Measurements from ENCODE around the gene SUGCT.
"Not testable (repeated sequence)": the region's sequence is repeated elsewhere in the genome, so short reads cannot be mapped to it uniquely, and the experiment has no call there.

Gene SUGCT

DNA sequence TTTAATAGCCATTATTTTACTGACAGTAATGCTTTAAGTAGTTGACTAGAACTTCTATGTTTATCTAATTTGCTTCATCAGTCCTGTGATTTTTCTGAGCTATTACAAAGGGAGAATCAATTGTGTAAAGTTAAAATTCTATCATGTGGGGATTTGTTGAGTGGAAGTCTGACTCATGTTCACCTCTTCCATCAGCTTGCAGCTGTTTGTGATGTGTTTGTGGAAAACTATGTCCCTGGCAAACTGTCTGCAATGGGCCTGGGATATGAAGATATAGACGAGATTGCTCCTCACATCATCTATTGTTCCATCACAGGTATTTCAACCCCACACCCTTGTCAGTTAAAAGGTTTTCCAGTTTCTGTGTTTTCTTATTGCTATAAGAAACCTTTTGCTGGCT lies 59.9 kb downstream of the SUGCT start:
- FAIRE-seq = no peak
- DNase-seq (ENCODE audit: insufficient read length, low spot score) = no peak

DNA sequence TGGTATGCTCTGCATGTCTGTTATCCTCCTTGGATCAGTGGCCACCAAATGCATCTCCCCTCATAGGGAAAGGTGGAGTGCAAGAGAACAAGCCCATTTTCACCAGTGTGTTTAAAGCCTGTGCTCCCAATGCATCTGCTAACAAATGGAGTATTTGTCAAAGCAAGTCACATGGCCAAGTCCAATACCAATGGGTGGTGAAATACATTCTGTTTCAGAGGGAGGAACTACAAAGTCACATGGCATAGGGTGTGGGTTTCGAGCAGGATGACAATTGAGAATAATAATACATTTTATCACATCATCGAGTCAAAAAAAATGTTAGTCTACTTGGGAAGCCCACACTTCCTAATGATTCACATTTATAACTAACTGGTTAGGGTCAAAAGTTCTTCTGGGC lies 62.7 kb downstream of the SUGCT start:
- FAIRE-seq = no peak

DNA sequence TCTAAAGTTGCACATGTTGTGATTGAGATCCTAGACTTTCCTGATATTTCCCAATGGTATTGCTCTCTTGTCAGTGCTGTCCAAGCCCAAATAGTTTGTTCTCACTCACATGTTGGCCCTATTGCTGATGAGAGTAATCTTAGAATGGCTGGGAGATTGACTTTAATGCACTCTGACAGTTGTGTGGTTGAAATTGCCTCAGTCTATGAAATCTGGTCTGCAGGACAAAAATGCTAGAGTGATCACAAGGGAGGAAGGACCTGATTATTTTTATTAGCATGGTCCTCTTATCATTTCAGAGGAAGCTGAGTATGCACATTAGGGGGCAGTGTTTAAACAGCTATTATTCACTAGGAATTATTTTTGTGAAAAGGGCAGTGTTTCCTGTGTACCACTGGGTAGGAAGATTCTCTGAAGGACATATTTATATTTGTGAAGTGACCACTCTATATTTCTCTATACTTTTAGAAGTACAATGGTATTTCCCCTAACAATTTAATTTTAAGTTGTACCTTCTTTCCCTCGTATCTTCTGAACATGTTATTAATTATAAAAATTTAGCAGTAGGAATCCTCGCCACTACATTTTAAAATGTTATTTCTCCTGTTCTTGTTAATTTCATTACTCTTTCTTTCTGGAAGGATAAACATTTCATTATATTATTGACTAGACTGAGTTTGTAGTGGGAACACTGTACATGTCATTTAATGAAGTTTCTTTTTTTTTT lies 64.4 kb downstream of the SUGCT start:
- FAIRE-seq (no peak), DNase-seq (ENCODE audit: insufficient read length, low spot score) (no peak)

More for the DNA sequence above, 62.7 kb downstream of the SUGCT start:
- no peak for DNase-seq (ENCODE audit: insufficient read length, low spot score)

DNA sequence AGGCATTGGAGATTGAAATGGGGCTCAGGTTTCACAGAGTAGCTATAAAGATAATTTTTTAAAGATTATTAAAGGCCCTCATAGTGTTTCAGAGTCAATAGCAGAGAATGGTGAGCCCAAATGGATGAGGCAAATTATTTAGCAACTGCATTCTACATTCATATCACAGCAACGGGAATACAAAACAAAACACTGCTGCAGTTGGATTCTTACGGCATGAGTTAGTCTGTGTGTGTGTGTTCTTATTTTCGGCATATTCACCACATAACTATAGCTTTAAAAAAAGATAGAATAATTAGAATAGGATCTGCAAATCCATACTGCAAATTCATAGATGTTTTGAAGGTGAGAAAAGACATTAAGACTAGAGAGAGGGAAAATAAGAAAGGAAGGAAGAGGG lies 66.0 kb downstream of the SUGCT start:
- FAIRE-seq (no peak), DNase-seq (ENCODE audit: insufficient read length, low spot score) (no peak)

DNA sequence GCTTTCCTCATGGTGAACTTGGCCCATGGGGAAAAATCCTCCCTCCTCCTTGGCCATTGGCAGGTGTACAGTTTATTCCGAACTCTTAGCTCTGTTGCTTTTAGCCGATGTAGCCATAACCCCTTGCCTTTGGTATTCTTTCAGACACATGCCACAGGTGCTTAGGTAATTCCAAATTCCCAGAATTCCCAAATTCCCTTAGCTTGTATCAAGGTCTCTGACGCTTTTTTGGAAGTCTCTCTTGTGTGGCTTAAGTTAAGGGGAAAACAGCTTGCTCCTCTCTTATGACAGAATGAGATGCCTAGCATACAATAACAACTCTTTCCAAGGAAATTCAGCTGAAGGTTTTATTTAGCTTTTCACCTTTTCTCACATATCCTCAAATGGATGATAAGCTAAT lies 68.0 kb downstream of the SUGCT start:
- no peak for DNase-seq (ENCODE audit: insufficient read length, low spot score)
- no peak for FAIRE-seq

DNA sequence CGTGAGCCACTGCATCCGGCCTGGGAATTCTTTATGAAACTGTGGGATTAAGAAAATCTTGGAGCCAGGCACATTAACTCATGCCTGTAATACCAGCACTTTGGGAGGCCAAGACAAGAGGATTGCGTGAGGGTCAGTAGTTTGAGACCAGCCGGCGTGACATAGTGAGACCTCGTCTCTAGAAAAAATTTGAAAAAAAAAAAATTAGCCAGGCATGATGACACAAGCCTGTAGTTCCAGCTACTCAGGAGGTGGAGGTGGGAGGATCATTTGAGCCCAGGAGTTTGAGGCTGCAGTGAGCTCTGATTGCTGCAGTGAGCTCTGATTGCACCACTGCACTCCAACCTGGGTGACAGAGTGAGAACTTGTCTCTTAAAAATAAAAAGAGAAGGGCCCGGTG lies 69.8 kb downstream of the SUGCT start:
- DNase-seq (ENCODE audit: insufficient read length, low spot score) (no peak), FAIRE-seq (no peak)

DNA sequence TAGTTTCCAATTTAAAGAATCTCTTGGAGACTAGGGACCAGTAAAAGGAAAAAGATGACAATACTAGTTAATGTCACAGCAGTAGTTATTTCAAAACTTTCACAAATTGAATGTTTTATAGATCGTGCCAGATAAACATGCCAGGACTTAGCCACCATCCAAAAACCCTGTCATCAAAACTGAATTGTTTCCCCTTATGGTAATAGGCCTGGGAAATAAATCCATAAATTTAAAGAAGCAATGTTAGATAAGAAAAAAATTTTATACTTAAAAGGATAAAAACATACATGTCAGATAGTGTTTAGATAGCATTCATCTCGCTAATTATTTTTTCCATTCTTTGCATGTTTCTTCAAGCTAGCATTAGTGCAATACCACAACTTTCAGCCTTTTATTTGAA lies 71.2 kb downstream of the SUGCT start:
- FAIRE-seq = no peak
- no peak for DNase-seq (ENCODE audit: insufficient read length, low spot score)

DNA sequence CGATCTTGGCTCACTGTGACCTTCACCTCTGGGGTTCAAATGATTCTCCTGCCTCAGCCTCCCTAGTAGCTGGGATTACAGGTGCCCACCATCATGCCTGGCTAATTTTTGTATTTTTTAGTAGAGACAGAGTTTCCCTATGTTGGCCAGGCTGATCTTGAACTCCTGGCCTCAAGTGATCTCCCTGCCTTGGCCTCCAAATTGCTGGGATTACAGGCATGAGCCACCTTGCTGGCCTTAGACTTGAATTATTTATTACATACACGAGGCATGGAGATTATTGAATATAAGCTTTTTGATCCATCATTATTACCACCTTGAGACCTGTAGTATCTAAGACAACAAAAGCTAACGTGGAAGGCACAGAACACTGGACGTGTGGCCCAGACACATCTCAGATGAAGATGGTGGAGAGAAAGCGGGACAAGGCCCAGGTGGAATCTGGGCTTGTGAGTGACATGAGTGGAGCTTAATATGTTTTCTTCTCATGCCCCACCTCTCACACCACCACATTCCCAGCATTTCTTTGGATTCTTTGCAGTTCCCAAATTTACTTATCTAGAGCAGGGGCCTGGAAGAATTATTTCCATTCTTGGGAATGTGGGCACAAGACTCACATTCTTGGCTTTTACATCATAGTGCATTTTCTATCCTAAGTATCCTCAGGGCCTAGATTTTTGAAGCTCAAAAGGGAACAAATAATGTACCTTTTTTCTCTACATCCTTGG lies 76.6 kb downstream of the SUGCT start:
- FAIRE-seq = peak; percentile 99
- no peak for DNase-seq (ENCODE audit: insufficient read length, low spot score)

DNA sequence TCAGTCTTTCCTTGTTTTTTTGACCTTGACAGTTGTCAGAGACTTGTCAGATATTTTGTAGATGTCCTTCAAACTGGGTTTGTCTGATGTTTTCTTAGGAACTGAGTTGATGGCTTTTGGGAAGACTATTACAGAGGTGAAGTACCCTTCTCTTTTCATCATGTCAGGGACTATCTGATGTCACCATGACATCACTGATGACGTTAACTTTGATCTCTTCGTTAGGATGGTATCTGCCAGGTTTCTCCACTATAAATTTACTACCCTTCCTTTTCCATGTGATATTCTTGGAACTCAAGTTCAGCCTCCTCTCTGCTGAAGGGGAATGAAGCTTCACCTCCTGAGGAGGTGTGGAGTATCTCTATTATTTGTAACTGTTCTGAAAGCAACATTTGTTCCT lies 78.5 kb downstream of the SUGCT start:
- DNase-seq (ENCODE audit: insufficient read length, low spot score) = no peak
- no peak for FAIRE-seq

DNA sequence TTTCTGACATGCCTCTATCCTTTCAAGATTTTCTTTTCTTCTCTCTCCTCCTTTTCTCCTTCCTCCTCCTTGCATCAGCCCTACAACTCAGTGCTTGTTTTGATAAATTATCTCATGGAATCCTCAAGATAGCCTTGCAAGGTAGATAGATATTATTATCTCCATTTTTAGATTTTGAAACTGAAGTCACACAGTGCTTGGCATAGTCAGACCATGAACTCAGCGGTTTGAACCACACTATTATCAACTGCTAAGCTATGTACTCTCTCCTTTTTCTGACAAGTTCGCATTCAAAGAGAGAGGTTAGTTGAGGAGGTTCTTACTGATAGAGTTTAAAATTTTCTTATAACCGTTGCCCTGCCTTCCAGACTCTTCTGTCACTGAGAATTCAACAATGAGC lies 79.1 kb downstream of the SUGCT start:
- FAIRE-seq (no peak), DNase-seq (ENCODE audit: insufficient read length, low spot score) (no peak)

DNA sequence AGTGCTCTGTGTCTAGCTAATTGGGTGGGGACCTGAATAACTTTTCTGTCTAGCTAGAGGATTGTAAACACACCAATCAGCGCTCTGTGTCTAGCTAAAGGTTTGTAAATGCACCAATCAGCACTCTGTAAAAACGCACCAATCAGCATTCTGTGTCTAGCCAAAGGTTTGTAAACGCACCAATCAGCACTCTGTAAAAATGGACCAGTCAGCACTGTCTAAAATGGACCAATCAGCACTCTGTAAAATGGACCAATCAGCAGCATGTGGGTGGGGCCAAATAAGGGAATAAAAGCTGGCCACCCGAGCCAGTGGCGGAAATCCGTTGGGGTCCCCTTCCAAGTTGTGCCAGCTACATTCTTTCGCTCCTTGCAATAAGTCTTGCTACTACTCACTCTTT lies 83.8 kb downstream of the SUGCT start:
- not testable (repeated sequence) for DNase-seq (ENCODE audit: insufficient read length, low spot score); FAIRE-seq

DNA sequence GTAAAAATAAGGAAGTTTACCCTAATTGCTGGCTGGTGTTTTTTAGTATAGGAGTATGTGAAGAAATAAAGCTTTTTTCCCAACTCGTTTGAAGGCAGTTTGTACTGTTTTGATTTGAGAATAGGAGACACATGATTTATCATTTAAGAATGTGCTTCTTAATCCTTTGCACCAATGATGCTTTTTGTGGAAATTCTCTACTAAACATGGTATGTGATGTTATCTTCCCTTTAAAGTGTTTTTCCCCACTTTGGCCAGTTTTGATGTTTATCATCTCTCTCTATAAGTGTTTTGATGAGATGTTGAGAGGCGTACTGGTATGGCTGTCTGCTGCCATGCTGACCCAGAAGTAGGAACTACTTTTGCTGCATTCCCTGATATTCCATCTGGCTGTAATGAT lies 85.1 kb downstream of the SUGCT start:
- FAIRE-seq = no peak
- no peak for DNase-seq (ENCODE audit: insufficient read length, low spot score)

DNA sequence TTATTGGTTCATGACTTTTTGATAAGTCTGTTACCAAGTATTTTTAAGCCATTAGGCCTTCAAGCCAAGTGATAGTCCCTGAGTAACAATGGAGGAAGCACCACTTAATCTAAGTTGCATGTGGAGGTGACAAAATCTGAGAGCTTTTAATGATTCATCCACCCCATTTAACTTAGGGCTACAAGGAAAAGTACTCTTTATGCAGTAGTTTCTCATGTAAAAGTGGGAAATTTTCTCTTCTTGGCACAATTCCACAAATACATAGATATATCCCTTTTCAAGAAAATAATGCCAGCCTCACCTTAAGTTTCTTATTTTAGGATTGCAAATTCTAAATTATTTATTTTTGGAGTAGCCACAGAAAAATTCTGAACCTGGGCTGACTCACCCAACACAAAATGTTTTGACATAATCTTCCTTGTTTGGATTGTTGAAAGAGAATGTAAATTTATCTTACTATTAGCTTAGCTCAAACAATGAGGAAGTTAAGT lies 85.7 kb downstream of the SUGCT start:
- no peak for FAIRE-seq
- DNase-seq (ENCODE audit: insufficient read length, low spot score) = no peak

DNA sequence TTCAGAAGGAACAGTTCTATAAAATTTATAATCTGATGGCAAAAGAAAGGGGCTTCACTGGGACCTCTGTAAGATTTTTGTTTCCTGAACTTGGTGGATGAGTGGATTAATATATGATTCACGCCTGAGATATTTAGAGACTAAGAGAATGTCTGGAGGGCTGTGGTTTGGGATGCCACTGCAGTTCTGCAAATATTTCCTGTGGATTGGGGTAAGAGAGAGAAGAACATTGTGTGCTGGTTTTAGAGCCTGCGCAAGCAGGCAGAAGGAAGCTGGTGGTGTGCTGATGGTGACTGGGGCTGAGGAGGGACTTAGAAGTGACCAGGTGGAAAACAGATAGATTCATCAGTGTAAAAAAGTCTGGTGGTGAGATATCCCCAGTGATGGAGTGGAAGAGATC lies 87.0 kb downstream of the SUGCT start:
- DNase-seq (ENCODE audit: insufficient read length, low spot score) = no peak
- FAIRE-seq = no peak

DNA sequence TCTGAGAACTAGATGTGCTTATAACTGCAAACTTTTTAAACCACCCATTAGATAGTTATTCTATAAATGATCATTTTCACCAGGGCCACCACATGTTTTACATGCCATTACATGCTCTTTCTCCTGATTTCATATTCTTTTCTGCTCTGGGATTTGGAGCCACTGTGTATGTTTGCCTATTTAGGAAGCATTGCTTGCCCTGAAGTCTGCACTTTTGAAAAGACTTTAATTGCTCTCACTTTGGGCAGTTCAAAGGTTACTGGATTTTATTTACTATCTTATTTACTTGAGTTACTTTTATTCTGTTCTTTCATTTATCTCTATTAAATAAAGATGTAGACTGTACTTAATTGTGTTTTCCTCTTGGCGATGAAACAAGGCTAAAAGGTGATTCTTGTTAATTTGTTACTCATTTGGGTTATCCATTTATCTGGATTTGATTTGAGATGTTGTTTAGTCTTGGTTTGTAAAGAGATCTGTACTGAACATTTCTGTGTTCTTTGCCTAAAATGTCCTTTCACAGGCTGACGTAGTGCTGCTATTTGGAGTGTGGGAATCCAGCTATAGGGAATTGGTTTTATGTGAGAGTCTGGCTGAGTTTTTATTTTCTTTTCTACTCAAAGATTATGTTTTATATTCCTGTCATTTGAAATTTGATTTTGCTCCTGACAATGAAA lies 88.8 kb downstream of the SUGCT start:
- FAIRE-seq = no peak
- DNase-seq (ENCODE audit: insufficient read length, low spot score) = no peak

DNA sequence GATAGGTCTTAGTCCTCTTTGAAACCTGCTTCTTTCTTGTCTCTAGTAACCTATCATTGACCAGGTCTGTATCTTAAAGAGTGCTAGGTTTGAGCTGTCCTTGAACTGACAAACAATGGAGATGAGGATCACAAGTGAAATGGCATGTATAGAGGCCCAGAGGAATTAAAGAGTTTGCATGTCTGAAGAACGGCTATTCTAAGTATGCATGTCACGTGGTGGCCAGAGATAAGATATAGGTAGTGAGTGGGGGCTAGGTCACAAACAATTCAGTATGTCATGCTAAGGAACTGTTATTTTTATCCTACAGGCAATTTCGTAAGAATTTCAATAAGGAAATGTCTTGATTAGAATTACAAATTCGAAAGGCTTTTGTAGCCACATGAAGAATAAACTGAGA lies 95.3 kb downstream of the SUGCT start:
- FAIRE-seq (no peak), DNase-seq (ENCODE audit: insufficient read length, low spot score) (no peak)

DNA sequence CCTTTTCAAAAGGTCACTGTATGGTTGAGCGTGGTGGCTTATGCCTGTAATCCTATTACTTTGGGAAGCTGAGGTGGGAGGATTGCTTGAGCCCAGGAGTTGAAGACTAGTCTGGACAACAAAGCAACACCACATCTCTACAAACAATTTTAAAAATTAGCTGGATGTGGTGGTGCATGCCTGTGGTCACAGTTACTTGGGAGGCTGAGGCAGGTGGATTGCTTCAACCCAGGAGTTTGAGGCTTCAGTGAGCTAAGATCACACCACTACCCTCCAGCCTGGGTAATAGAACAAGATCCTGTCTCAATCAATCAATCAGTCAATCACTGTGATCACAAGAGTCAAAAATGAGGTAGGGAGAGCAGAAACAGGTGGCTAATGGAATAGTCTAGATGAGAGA lies 97.0 kb downstream of the SUGCT start:
- FAIRE-seq (no peak), DNase-seq (ENCODE audit: insufficient read length, low spot score) (no peak)

DNA sequence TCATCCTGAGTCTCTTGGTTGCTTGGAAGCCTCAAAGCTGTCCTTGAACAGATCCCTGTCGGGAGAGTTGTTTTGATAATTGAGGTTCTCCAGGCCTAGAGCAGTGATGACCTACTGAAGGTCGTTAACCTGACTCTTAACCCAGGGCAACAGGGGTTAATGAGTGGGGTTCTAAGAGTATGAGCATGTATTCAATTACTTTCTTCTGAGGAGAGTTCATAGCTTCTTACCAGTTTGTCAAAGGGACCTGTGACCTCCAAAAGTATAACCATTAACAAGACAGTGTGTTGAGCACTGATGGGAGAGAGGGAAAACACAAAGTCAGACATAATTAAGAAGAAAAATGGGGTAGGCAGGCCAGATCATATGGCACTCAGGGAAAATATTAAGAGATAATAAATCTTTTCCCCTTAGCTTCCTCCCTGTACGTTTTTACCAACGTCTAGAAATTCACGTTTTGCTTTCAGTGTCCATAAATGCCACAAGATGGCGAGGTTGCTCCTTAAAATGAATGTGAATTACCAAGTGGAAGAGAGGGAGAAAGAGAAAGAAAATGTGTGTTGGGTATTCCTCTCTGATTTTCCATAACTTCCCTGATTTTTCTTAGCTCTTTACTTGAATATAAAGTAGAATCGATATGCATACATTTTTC lies 97.6 kb downstream of the SUGCT start:
- no peak for DNase-seq (ENCODE audit: insufficient read length, low spot score)

DNA sequence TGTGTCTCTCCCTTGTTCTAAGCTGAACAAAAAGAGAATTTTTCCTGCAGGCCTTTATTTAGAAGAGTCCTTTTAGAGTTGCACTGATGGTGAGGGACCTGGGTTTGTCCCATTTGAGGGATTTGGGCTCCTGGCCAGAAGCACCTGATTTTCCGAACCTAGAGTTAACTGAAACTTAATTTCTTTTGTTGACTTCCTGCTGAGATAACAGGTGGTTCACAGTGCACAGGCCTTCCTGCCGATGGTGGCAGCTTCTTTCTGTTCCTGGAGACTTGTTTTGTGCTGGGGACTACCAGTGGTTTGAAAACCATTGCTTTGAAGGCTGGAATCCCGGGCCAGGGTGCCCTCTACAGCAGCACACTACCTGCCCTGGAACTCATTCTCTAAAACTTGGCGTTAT lies 99.2 kb downstream of the SUGCT start:
- FAIRE-seq = no peak
- DNase-seq (ENCODE audit: insufficient read length, low spot score) = no peak

More for the DNA sequence above, 97.6 kb downstream of the SUGCT start:
- FAIRE-seq = peak; percentile 93

DNA sequence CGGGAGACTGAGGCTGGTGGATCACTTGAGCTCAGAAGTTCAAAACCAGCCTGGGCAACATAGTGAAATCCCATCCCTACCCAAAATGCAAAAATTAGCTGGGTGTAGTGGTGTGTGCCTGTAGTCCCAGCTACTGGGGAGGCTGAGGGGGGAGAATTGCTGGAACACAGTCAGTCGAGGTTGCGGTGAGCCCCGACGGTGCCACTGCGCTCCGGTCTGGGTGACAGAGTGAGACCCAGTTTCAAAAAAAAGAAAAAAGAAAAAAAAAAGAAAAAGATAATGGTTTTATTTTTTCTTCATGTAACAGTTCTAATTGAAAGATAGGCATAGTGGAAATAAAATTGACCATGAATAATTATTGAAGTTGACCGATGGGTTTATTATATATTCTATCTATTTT lies 99.9 kb downstream of the SUGCT start:
- FAIRE-seq (no peak), DNase-seq (ENCODE audit: insufficient read length, low spot score) (no peak)

DNA sequence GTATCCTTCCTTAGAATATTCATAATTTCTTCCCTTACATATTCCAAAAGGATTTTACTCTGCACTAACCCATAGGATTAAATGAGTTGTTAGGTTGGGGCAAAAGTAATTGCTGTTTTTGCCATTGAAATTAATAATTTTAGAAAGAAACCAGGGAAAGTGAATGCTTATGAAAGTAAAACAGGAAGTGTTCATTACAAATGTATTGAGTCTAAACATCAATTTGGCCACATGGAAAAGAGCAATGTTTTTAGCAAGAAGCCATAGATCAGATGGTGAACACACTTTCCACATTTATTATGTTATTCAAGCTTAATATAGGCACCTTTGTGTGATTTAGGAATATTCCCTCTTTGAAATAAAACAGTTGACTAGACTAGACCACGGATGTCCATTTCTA lies 102.9 kb downstream of the SUGCT start:
- DNase-seq (ENCODE audit: insufficient read length, low spot score) (no peak), FAIRE-seq (peak; percentile 8)

All from GM19239 (cell line).